ENCODE data around the gene MDC1. TPM values are rescaled to one million over a fixed set of nuclear protein-coding genes. Genes with fewer than 3 reads are reported as not detected.

MDC1 gene
- total and polyA plus RNA-seq, 2 of the 13 experiments (the other 11 are each of a cell fraction or from before 2014, with no cell fraction given): 8.4 to 14.0 TPM

DNA sequence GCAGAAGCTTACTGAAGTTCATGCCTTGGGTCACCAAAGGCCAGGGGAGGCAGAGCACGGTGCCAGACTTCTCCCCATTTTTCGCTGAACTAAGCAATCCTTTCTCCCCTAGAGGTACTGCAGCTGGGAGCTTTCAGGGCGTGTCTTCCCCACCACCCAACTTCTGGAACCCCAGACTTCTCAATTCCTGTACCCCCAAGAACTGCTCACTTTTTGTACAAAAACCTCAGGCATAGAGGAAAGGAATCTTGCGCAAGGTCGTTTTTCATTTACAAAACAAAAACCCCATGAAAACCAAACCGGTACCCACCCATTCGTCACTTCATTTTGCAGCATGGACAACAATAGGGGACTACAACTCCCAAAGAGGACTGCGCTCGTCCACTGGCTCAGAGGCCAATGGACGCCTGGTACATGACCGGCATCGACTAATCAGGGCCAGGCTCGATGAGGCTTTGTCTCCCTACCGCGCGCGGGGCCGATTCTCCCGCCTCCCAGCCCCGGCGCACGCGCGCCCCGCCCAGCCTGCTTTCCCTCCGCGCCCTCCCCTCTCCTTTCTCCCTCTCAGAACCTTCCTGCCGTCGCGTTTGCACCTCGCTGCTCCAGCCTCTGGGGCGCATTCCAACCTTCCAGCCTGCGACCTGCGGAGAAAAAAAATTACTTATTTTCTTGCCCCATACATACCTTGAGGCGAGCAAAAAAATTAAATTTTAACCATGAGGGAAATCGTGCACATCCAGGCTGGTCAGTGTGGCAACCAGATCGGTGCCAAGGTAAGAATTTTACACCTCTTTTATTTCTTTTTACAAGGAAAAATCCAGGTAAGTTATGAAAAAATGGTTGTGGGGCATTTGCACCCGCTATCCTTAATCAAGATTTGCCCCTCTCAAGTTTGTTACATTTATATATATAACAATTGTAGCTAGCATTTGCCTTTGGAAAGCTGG is 3.0 kb upstream of the MDC1 start, which contains the start of gene TUBB:
TSS of gene TUBB (plus strand) at position 562 of the 947 bp plus-strand sequence. CDS start at position 717, 155 bp downstream.
- ATAC-seq: peak; percentile 85
- ChIA-PET POLR2A (interaction anchor here (0.6 to 5.0 kb wide), 20 partner anchors 11 to 262 kb away, joined by 3 to 92 read pairs (median 8); partner anchors contain the start of genes DHX16, FLOT1, IER3 and MRPS18B), CTCF (ENCODE audit: low intra/inter-chr PET ratio, low total read pairs) (interaction anchor here (1.0 kb wide), 1 partner anchor 38 kb away, joined by 4 read pairs; no protein-coding TSS in a partner anchor)
- Histone ChIP-seq H2AFZ (ENCODE audit: low read length) (peak within 1 kb of the TSS; percentile 55), H3K27me3 (ENCODE audit: control insufficient read depth in 1 of 2, insufficient read depth in 2 of 2, low read length in 2 of 2) (no peaks in the 10 kb centered on the region; a peak in 1 of 5 replicates), H3K36me3 (replicated peaks in 1 of 2; ENCODE audit: control insufficient read depth in 1 of 2, insufficient read depth in 2 of 2, low read length in 2 of 2) (peaks cover 13 to 28% of the 10 kb centered on the region in 2 experiments), H3K4me1 (ENCODE audit: insufficient read depth, low read length) (peaks cover 63% of the 10 kb centered on the region), H3K4me3 (replicated peaks in 1 of 3; ENCODE audit: insufficient read depth in 1 of 3, low read depth in 2 of 3, low read length in 3 of 3) (peak within 1 kb of the TSS; percentile 89 to 94 (median 90)), H3K9ac (ENCODE audit: insufficient read depth, low read depth, low read length) (peak within 1 kb of the TSS; percentile 96), H4K20me1 (ENCODE audit: insufficient read depth, low read length) (peaks cover 36% of the 10 kb centered on the region), H3K9me3 (ENCODE audit: low read length) (no peaks in the 10 kb centered on the region), H3K4me2 (ENCODE audit: low read depth, low read length) (peak within 1 kb of the TSS; percentile 96), H3K79me2 (ENCODE audit: insufficient read depth, low read length) (peaks cover 46% of the 10 kb centered on the region), H3K27ac (ENCODE audit: extremely low read length, insufficient read depth, low read length) (peak within 1 kb of the TSS; percentile 96)
- WGBS (ENCODE audit: low lambda C conversion rate): under 1% methylated on average over 38 of the region's 38 CpGs
- in situ Hi-C loops (cut with HindIII; ENCODE audit: extremely low pct_ligation_motif_present, low pct_unique_long_range_greater_than_20kb) (loop anchor here (5.0 to 10.0 kb wide), 2 partner anchors 43 to 235 kb away; partner anchors contain the start of gene HLA-E), intact Hi-C loops (cut with micrococcal nuclease; ENCODE audit: unreplicated experiment) (loop anchor here (1.0 to 5.0 kb wide), 4 partner anchors 29 to 238 kb away; partner anchors contain the start of genes MRPS18B and PPP1R10)
- DNase-seq (ENCODE audit: low spot score): peak; percentile 99
- peak; percentile 89 for FAIRE-seq
- no TSS peak for BruUV-seq (replicated peaks)
- TF ChIP-seq REXO4 (CRISPR knock-in tag; IDR thresholded peaks at IDR 0.05; ENCODE audit: borderline replicate concordance): no peak
- no peak for TF ChIP-seq KLF13 (CRISPR knock-in tag; IDR thresholded peaks at IDR 0.05)
- TF ChIP-seq ZNF510 (CRISPR knock-in tag; IDR thresholded peaks at IDR 0.05; ENCODE audit: low read depth): no peak; the same call in 1 of the 2 replicates
- TF ChIP-seq PCBP2 (optimal IDR thresholded peaks at IDR 0.05; ENCODE audit: low read depth, low read length, poor library complexity, severe bottlenecking): peak; percentile 53
- peak; percentile 58; the same call in 1 of the 2 replicates for TF ChIP-seq ZBTB38 (CRISPR knock-in tag; IDR thresholded peaks at IDR 0.05)
- peak; percentile 88 for TF ChIP-seq HCFC1 (IDR thresholded peaks at IDR 0.05; ENCODE audit: low read depth, low read length)
- TF ChIP-seq ZNF788 (CRISPR knock-in tag; IDR thresholded peaks at IDR 0.05; ENCODE audit: borderline replicate concordance): peak; percentile 84; the same call in 1 of the 2 replicates
- TF ChIP-seq GMEB2 (CRISPR knock-in tag; IDR thresholded peaks at IDR 0.05; ENCODE audit: low read depth): peak; percentile 19; the same call in 1 of the 2 replicates
- TF ChIP-seq KLF9 (CRISPR knock-in tag; IDR thresholded peaks at IDR 0.05; ENCODE audit: low read depth): peak; percentile 54; the same call in 1 of the 2 replicates
- peak; percentile 4; the same call in 1 of the 2 replicates for TF ChIP-seq RXRB (CRISPR knock-in tag; IDR thresholded peaks at IDR 0.05; ENCODE audit: borderline replicate concordance)
- peak; percentile 72 for TF ChIP-seq HNRNPLL (IDR thresholded peaks at IDR 0.05; ENCODE audit: low read depth, low read length, poor library complexity, severe bottlenecking)
- peak; percentile 94 for TF ChIP-seq MAFF (IDR thresholded peaks at IDR 0.05; ENCODE audit: low read depth, low read length)
- peak; percentile 86 for TF ChIP-seq KDM5A (IDR thresholded peaks at IDR 0.05; ENCODE audit: borderline replicate concordance, low read length)
- TF ChIP-seq, protein P1, sequence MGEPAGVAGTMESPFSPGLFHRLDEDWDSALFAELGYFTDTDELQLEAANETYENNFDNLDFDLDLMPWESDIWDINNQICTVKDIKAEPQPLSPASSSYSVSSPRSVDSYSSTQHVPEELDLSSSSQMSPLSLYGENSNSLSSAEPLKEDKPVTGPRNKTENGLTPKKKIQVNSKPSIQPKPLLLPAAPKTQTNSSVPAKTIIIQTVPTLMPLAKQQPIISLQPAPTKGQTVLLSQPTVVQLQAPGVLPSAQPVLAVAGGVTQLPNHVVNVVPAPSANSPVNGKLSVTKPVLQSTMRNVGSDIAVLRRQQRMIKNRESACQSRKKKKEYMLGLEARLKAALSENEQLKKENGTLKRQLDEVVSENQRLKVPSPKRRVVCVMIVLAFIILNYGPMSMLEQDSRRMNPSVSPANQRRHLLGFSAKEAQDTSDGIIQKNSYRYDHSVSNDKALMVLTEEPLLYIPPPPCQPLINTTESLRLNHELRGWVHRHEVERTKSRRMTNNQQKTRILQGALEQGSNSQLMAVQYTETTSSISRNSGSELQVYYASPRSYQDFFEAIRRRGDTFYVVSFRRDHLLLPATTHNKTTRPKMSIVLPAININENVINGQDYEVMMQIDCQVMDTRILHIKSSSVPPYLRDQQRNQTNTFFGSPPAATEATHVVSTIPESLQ (CRISPR knock-in tag; conservative IDR thresholded peaks at IDR 0.05): no peak
- TF ChIP-seq NAIF1 (CRISPR knock-in tag; IDR thresholded peaks at IDR 0.05; ENCODE audit: borderline replicate concordance): 0 out of 2 replicates have a peak, but pooled peaks have one; percentile 49
- TF ChIP-seq CREM (IDR thresholded peaks at IDR 0.05): peak; percentile 61
- no peak for TF ChIP-seq CREM (CRISPR knock-in tag; IDR thresholded peaks at IDR 0.05)
- TF ChIP-seq POGZ (CRISPR knock-in tag; IDR thresholded peaks at IDR 0.05): no peak
- TF ChIP-seq MED1 (CRISPR knock-in tag; IDR thresholded peaks at IDR 0.05): peak; percentile 59

Data from HepG2 (cell line).